ENCODE data around the gene TMEM9.

TMEM9 gene

GRCh38 chr1:201154389-201155165 lies at the start of gene TMEM9:
TMEM9 (minus strand) TSS chr1:201154474; CDS start chr1:201153923, 551 bp downstream.
- DNase-seq (ENCODE audit: low read depth), result peak; percentile 98

- no peak for DNase-seq (ENCODE audit: low read depth)
These were observed 44.3 kb upstream of the TMEM9 start for GRCh38 chr1:201198598-201198997.

- no peak for DNase-seq (ENCODE audit: low read depth)
These were observed 39.8 kb upstream of the TMEM9 start for GRCh38 chr1:201194046-201194445.

- DNase-seq (ENCODE audit: low read depth), result no peak
These were observed 38.1 kb upstream of the TMEM9 start for GRCh38 chr1:201192261-201192788.

GRCh38 chr1:201191653-201192260 lies 37.5 kb upstream of the TMEM9 start:
- DNase-seq (ENCODE audit: low read depth), result peak; percentile 17

GRCh38 chr1:201190624-201191051 lies 36.4 kb upstream of the TMEM9 start, which contains the start of gene IGFN1:
IGFN1 (plus strand) TSS chr1:201190824; CDS start chr1:201193294, 2,470 bp downstream.
- DNase-seq (ENCODE audit: low read depth), result no peak

GRCh38 chr1:201190005-201190404 lies 35.7 kb upstream of the TMEM9 start:
- DNase-seq (ENCODE audit: low read depth), result no peak

GRCh38 chr1:201189085-201189484 lies 34.8 kb upstream of the TMEM9 start:
- no peak for DNase-seq (ENCODE audit: low read depth)

GRCh38 chr1:201186192-201186591 lies 31.9 kb upstream of the TMEM9 start:
- no peak for DNase-seq (ENCODE audit: low read depth)

- DNase-seq (ENCODE audit: low read depth), result no peak
These were observed 31.4 kb upstream of the TMEM9 start for GRCh38 chr1:201185527-201186128.

GRCh38 chr1:201185123-201185453 lies 30.8 kb upstream of the TMEM9 start:
- DNase-seq (ENCODE audit: low read depth), result no peak

GRCh38 chr1:201184307-201185122 lies 30.2 kb upstream of the TMEM9 start:
- no peak for DNase-seq (ENCODE audit: low read depth)

GRCh38 chr1:201183753-201184152 lies 29.5 kb upstream of the TMEM9 start:
- no peak for DNase-seq (ENCODE audit: low read depth)

GRCh38 chr1:201183209-201183608 lies 28.9 kb upstream of the TMEM9 start:
- no peak for DNase-seq (ENCODE audit: low read depth)

GRCh38 chr1:201181726-201182125 lies 27.5 kb upstream of the TMEM9 start:
- no peak for DNase-seq (ENCODE audit: low read depth)

- DNase-seq (ENCODE audit: low read depth), result no peak
These were observed 27.0 kb upstream of the TMEM9 start for GRCh38 chr1:201181323-201181722.

- no peak for DNase-seq (ENCODE audit: low read depth)
These were observed 26.6 kb upstream of the TMEM9 start for GRCh38 chr1:201180901-201181300.

GRCh38 chr1:201180141-201180540 lies 25.9 kb upstream of the TMEM9 start:
- DNase-seq (ENCODE audit: low read depth), result no peak

- no peak for DNase-seq (ENCODE audit: low read depth)
These were observed 24.4 kb upstream of the TMEM9 start for GRCh38 chr1:201178718-201179117.

GRCh38 chr1:201176940-201177339 lies 22.7 kb upstream of the TMEM9 start:
- DNase-seq (ENCODE audit: low read depth), result no peak

- no peak for DNase-seq (ENCODE audit: low read depth)
These were observed 21.7 kb upstream of the TMEM9 start for GRCh38 chr1:201175820-201176500.

- no peak for DNase-seq (ENCODE audit: low read depth)
These were observed 19.5 kb upstream of the TMEM9 start for GRCh38 chr1:201173736-201174135.

Data from stimulated activated CD8-positive, alpha-beta memory T cell treated with anti-CD3 and anti-CD28 coated beads, Interleukin-4, amount 100 ng/mL, for 24 hours (primary cell).